ENCODE measurements around the gene B3GAT1.

The B3GAT1 gene

DNA sequence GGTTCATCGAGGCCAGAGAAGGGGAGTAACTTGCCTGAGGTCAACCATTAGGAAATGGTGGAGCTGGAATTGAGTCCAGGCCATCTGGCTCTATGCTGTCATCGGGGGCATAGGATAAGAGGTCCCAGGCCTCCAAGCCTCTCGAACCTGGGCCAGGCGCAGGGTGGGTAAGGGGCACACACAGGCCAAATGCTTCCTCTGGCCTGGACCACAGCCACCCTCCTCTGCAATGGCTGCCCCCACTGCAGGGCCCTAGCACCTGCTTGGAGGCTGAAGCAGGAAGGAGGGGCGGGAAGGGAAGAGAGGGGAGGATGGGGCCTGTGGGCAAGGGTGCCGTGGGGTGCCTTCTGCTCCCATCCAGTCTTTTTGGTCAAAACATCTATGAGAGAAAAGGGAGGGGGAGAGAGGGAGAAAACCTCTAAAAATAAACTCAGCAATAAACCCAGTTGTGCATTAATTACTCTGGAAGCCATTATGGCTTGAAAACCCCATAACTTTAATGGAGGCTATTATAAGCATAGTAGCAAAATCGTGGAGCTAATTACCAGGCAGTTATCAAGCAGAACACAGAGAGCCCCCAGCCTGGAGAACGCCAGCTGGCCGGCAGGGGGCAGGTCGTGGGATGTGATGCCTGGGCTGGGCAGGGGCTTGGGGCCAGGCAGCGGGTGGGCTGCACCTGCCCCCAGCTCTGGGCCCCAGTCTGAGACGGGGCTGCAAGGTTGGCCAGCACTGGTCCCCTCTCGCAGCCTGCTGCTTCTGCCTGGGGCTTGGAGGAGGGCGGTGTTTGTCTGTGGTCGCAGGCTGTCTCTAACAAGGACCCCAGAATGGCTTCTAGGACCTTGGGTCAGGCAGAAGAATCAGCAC, 21.1 kb downstream of the B3GAT1 start:
- no peak for DNase-seq (ENCODE audit: low read depth in 2 of 2)

DNA sequence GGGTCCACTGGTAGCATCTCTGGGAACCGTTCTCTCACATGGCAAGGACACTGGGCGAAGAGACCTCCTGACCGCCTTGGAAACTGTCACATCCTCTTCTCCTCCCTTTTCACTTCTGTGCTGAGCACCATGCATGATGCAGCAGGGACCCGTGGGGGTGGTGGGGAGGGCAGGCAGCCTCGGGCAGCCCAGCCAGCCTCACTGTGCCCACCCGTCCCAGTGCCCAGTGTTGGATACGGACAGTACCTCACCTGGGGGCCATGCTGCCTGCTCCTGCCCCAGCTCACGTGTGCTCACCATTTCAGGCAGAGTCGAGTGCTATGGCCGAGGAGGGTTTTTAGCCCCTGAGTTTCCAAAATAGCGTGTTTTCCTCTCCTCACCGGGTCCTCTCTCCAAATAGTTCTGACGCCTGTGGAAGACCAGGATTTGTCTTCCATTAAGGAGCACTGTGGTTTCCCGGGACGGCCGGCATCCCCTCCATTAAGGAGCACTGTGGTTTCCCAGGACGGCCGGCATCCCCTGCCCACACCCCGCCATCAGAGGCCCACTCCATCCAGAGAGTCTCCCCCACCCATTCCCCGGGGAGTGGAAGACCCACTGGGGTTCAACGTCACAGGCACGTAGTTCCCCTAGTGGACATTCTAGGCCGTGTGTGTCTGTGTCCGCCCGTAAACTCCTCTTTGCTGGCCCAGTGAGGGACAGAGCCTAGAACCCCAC, 22.4 kb downstream of the B3GAT1 start:
- no peak for DNase-seq (ENCODE audit: low read depth in 2 of 2)

DNA sequence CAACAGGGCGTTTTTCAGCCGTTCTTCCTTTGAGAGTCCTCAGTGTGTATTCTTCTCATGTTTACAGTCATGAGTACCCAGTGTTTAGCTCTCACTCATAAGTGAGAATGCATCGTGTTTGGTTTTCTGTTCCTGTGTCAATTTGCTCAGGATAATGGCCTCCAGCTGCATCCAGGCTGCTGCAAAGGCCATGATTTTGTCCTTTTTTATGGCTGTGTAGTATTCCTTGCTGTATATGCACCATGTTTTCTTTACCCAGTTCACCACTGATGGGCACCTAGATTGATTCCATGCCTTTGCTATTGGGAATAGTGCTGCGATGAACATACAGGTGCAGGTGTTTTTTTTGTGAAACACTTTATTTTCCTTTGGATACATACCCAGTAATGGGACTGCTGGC, 23.5 kb downstream of the B3GAT1 start:
- no peak for DNase-seq (ENCODE audit: low read depth in 2 of 2)

DNA sequence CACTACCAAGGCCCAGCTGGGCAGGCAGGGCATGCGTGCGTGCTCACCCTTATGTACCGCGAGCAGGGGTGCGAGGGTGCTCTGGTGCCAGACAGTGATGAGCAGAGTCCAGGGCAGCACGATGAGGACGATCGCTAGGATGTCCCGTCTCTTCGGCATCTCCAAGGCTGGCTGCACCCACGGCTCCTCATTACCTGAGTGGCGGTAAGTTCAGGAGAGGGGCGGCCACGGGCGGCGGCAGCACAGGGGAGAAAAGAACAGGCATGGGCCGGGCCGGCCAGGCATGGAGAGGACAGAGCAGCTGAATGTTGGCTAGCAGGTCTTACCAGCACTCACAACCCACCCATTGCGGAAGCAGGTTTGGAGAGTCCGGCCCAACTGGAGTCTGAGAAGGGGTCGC, 24.5 kb downstream of the B3GAT1 start:
- no peak for DNase-seq (ENCODE audit: low read depth in 2 of 2)

DNA sequence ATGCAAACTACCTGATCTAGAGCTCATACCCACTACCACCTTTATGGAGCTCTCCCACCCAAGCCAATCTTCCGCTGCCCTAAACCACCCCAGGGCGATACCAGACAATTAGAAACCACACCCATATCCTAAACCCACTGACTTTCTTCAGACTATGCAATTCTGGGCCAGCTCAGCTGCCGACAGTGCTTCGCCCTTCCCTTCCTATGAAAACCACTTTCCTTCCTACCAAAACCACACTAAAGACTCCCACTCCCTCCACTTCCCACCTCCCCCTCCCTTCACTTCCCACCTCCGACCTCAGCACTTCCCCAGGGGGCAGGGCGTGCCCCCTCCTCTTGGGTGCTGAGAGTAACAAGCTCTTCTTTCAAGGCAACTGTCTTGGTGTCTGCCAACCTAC, 25.1 kb downstream of the B3GAT1 start:
- DNase-seq (ENCODE audit: low read depth in 2 of 2): no peak

DNA sequence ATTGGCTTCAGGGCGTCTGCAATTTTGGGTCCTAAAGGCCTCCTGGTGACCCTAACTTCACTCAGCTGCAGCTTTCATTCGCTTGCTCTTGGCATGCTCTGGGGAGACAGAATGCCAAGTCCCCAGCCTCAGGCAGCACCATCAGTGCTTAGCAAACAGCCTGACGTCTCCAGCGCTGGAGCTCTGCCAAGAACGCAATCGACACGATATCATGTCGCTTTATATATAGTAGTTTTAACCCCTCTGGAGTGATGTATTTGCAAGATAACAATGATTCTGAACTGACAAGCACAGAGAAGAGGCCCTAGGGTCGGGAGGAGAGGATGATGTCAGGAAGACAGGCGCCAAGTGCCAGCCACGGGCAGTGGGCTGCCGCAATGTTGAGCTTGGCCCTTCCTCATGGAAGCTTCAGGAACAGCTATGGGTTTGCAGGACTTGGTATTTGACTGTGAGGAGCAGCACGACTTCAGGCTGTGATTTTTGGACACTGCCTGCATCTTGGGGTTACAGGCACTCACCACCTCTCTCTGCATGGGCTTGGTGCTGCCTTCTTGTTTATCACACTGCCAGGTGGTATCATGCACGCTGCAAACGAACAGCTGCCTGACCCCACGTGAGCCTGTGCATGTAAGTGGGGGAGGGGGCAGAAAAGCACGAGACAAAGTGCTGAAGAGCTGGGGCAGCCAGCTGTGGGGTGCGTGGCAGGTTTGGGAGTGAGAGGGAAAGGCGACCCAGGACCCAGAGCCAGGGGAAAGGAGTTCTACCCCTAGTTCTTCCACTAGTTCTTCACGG, 26.1 kb downstream of the B3GAT1 start:
- DNase-seq (ENCODE audit: low read depth in 2 of 2): no peak

DNA sequence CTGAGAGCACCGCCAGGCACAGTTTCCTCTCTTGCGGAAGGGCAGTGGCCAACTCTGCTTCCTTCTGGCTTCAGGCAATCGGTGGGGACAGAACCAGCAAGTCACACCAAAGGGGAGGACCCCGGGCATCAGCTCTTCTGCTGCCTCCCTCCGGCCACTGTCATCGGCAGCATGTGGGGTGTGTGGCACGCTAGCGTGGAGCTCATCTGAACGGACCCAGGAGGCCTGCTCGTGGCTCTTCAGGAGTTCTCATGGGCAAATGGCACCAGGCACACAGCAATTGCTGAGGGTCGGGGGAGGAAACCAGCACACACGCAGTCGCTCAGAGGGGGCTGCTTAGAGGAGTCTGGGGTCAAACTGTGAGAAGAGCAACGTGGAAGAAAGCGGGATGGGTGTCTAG, 26.9 kb downstream of the B3GAT1 start:
- DNase-seq (ENCODE audit: low read depth in 2 of 2): no peak

DNA sequence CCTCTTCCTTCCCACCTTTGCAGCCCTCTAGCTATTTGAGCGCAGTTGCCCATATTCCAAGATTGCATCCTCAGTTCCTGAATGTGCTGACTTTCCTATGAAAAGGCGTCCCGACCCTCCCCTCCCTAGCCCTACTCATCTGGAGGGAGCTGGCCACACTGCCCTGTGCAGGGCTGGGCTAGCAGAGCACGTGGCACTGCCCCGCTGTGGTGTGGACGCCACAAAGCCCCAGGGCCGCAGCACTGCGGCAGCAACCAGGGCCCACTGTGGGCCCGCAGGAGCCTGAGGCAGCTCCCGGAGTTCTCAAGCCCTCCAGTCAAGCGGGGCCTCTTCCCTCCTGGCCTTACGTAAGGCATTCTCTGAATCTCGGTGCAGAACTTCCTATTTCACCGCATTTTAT, 27.6 kb downstream of the B3GAT1 start:
- DNase-seq (ENCODE audit: low read depth in 2 of 2): no peak

DNA sequence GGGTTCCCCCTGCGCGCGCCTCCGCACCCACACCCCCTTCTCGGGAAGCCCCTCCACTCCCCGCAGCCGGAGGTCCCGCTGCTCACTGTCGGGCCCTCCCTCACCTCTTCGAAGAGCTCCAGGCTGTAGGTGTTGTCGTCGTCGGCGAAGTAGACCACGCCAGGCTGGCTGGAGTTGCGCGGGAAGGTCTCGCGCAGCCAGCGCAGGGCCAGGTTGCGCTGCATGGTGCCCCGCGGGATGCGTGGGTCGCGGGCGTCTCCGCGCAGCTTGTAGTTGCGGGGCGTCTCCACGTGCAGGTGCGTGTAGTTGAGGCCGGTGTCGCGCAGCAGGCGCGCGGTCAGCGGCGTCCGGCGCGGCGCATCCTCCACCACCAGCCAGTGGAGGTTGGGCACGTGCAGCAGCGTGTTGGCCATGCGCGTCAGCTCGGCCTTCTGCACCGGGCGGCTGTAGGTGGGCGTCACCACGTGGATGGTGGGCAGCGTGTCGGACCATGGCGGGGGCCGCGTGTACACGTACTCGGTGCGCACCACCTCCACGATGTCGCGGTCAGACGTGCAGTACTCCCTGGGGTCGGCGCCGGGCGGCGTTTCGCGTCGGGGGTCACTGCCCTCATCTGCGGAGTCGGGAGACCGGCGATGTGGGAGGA, 28.3 kb downstream of the B3GAT1 start:
- DNase-seq (ENCODE audit: low read depth in 2 of 2): no peak

DNA sequence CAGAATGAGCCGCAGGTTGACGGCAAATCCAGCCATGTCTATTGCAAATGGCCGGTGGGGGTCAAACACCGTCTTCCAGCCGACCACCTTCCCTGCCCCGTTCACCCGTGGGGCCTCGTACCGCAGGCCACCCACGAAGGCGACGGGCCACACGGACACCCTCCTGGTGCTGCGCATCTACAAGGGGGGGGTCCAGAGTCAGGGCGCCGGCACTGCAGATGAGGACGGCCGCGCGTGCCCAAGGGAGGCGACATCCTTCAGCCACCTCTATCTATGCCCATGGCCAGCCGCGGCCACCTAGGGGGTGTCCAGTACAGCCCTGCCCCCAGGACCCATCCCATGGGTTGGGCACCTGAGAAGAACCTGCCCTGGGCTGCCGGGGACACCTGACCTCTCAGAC, 29.2 kb downstream of the B3GAT1 start:
- no peak for DNase-seq (ENCODE audit: low read depth in 2 of 2)

DNA sequence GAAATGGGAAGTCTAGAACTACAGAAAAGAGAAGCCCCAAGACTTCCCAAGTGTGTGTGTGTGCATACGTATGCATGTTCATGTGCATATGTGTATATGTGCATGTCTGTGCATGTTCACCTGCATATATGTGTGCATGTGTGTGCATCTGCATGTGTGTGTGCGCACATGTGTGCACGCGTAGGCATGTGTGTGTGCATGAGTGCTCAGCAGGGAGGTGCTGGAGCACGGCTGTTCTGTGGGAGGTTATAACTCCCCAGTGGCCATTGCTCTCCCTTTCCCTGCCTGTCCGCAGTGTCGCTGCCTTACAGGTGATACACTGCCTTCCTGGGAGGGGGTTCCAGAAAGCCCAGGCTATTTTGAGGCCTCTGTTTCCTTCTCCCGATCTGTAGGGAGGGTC, 29.8 kb downstream of the B3GAT1 start:
- no peak for DNase-seq (ENCODE audit: low read depth in 2 of 2)

DNA sequence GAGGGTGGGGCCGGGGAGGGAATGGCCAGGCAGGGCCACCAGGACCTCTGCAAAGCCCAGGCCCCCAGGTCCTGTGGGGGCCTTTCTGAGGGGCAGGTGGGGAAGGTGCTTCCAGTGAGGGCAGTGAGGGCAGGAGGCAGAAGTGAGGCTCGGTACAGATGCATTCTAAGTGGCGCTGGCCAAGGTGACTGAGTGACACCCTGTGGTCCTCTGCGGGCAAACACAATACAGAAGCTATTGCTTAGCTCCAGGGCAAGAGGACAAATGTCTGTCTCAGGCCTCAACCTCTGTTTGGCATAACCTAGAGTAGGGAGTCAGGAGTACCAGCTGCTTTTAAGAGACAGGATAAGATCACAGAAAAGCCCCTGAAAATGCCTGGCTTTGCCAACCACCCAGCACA, 31.3 kb downstream of the B3GAT1 start:
- no peak for DNase-seq (ENCODE audit: low read depth in 2 of 2)

DNA sequence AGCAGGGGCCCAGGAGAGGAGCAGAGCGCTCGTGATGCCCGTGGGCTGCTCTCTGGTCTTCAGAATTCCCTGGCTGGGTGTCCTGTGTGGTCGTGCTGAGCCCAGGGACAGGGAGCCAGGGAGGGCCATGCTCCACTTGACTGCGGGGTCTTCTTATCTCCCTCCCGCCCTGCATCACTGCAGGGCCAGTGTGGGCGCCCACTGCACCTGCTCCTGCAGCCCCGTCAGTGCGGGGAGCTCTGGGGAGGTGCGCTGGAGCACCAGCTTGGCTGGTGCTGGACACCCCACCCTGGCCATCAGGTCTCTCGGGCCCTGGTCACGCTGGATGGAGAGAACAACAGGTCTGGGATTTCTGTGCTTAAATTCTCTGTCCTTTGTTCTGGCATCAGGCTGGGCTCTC, 31.8 kb downstream of the B3GAT1 start:
- no peak for DNase-seq (ENCODE audit: low read depth in 2 of 2)

DNA sequence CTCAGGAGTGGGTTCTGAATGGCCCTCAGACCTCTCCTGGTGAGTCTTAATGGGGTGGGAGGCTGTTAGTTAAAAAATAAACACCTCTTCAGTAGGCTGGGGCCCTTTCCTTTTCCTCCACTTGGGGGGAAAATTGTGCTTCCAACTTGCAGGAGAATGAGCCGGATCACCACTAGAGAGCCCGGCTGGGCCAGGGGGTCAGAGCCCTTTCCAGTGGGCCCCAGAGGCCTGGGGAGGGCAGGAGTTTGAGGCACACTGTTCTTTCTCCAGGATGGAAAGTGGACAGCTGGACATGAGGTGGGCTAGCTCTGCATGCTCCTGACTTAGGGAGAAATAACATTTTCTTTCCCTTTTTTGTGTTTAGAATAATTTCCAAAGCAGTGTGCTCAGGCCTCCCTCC, 32.8 kb downstream of the B3GAT1 start:
- DNase-seq (ENCODE audit: low read depth in 2 of 2): no peak

DNA sequence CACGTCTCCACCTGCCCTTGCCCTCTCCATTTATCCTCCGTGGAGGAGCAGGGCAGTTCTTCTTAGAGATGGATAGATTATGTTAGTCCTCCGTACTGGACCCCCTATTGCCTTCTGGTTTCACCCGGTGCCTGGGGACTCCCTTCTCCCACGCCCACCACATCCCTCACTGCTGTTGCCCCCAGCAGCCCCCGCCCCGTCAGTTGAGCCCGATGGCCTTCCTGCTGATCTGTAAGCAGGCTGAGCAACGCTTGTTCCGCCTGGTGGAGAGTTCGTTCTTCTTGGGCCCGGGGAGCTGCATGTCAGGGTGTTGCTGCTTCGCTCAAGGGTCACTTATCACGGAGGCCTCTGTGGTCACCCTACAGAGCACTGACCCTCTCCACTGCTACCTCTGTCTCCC, 34.2 kb downstream of the B3GAT1 start:
- DNase-seq (ENCODE audit: low read depth in 2 of 2): no peak

DNA sequence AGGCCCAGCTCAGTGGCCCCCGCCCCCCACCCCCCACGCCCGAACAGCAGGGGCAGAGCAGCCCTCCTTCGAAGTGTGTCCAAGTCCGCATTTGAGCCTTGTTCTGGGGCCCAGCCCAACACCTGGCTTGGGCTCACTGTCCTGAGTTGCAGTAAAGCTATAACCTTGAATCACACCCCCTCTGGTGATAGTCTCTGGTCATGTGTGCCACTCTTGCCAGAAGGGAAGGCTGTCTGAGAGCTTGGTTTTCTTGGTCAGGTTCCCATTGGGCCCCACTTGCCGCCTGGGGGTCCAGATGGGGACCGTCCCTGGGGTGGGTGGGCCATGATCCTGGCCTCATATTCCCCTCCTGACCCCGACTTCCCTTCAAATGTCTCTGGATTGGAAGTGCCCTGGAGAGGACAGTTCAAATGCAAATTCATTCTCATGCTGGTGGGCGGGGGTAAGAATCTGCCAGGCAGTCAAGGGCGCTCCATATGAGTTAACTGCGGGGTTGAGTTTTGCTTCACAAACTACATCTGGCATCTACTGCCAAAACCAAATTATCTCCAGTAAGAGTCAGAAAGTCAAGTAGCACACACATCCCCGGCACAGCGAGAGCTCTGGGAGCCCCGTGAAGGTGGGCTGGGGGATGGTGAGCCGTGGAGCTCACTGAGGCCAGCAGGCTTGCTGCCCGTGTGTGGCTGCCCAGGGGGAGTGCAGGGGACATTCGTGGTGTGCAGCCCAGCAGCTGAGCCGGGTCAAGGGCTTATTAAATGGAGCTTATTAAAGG, 35.7 kb downstream of the B3GAT1 start:
- no peak for DNase-seq (ENCODE audit: low read depth in 2 of 2)

DNA sequence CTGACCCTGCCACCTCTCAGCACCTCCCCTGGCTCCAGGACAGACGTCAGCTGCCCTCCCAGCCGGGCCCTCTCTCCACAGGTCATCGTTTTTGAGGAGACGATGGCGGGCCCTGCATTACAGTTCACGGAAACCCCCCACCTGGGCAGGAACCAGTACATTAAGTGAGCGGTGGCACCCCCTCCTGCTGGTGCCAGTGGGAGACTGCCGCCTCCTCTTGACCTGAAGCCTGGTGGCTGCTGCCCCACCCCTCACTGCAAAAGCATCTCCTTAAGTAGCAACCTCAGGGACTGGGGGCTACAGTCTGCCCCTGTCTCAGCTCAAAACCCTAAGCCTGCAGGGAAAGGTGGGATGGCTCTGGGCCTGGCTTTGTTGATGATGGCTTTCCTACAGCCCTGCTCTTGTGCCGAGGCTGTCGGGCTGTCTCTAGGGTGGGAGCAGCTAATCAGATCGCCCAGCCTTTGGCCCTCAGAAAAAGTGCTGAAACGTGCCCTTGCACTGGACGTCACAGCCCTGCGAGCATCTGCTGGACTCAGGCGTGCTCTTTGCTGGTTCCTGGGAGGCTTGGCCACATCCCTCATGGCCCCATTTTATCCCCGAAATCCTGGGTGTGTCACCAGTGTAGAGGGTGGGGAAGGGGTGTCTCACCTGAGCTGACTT, 37.0 kb downstream of the B3GAT1 start:
- no peak for DNase-seq (ENCODE audit: low read depth in 2 of 2)

DNA sequence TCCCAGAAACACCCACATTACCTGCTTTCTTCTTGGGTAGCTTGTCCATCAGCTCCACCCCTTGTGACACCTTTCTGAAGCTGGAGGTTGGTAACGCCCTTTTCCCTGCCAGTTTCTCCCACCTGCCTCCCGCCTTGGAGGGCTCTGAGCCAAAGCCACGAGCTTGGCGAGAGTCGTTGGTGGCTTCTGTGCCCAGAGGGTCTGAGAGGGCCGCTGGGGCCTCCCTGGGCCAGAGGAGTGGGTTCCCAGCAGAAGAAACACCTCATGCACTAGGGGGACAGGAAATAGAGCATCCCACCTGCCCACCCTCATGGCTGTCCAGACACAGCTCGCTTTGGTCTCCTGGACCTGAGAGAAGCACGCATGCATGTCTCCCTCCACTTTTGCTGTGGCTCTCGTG, 37.9 kb downstream of the B3GAT1 start:
- DNase-seq (ENCODE audit: low read depth in 2 of 2): no peak

DNA sequence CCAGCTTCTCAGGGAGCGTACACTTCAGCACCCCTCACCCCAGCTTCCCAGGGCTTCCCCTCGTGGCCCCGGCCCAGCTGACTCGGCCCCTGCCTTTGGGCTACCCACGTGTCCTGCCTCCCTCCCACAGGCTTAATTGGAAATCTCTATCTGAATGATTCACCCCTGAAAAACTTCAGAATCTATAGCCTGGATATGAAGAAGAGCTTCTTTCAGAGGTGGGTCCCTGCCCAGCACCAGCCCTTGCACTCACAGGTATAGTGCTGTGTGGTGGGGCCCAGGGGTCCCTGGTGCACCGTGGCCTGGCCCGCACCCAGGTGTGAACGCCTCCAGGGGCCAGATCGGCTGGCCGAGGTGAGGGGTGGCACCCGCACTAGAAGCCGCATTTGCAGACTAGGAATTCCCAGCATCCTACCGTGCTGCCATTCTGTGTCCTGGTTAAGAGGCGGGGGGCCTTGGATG, 38.4 kb downstream of the B3GAT1 start:
- DNase-seq (ENCODE audit: low read depth in 2 of 2): no peak

DNA sequence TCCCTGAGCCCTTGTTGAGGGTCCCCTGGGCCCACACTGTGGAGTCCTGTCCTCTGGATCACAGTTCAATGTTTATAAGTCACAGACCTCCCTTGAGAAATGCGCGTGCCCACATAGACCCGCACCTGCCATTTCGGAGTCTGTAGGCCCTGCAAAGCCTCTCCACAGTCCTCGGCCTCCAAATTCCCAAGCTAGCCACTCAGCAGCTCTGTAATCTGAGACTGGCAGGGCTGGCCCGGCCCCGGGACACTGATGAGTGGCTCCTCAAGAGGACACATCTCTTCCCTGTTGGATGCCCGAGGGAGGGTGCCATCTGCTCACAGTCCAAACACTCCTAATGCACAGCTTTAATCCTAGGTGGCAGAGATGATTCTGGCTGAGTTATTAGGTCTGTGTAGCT, 39.1 kb downstream of the B3GAT1 start:
- DNase-seq (ENCODE audit: low read depth in 2 of 2): no peak

DNA sequence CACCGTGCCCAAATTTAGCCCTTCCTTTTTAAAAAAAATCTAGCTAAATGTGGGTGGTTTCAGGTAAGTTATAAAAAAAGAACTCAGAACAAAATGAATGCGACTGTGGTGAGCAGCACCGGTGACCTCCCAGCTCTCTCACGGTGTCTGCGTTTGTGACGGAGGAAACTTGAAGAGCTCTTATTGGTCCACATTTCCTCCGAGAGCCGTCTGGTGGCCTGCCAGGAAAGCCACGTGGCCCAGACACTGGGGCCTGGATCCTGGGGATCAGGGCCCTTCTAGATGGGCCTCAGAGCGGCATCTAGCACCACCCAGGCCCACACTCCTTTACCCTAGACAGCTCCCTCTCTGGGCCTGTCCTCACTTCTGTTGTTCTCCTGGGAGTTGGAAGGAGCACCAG, 39.5 kb downstream of the B3GAT1 start:
- DNase-seq (ENCODE audit: low read depth in 2 of 2): no peak

Data from stimulated activated CD8-positive, alpha-beta memory T cell treated with anti-CD3 and anti-CD28 coated beads, Interleukin-7, amount 100 ng/mL, for 1 hour (primary cell).